NCI-H1105 (cell line): ENCODE results near the gene CFAP54.

Experiments used
- DNase-seq: peaks from one replicate; lab custom pipeline; 2025; lab: John Stamatoyannopoulos, UW

Gene CFAP54

DNA sequence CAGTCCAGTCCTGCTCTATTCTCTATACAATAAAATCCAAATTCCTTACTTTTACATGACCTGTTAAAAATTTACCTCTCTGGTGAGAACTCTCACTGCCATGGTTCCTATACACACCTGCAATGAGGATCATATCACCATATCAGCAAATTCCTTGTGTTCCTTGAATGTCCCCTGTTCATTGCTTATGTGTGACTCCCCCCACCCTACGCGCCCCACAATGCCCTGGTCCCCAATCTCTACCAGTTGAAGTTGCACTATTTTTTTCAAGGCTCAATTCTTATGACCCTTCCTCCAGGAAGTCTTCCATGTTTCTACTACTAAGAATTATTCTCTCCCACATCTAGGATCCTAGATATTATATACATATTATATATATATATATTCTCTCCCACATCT, 335.5 kb downstream of the CFAP54 start:
- DNase-seq, result no peak

DNA sequence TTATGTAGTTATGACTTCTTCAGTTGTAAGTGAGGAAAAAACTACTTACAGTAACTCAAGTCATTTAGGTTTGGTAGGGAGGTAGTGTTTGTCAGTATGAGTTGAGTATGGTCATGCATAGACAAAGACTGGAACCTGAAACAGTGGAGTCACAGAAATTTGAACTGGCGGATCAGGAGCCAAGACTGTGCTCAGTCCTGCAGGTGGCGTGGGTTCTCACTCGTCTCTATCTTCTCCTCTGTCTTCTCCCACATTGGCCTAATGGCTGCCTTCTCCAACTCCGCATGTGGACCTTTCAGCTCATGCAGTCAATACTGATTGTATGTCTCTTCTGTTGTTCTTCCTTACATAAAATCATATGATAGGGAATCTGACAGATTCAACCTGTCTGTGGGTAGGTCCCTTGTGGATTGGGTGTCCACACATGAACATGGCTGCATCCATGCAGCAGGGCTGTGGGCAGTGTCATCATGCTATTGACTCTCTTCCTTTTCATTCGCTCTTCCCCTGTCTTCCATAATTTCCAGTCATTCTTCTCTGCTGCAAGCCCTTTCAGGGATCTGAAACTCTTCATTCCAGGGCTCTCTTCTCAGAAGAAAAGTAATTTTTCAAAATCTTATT, 338.9 kb downstream of the CFAP54 start:
- no peak for DNase-seq

DNA sequence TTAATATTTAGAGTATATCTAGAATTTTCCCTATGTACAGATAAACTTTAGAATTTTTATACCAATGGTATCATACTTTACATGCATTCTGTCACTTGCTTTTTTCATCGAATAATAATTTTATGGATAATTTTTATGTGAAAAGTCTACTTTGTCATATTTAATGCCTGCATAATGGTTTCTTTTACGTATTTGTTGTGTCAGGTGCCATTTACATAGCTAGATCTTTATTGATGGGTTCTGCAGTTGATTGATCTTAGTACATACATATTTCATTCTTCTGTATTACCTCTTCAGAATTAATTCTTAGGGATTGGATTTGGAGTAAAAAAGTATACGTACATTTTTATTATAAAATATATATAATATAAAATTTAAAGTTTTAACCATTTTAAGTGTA, 340.0 kb downstream of the CFAP54 start:
- no peak for DNase-seq

DNA sequence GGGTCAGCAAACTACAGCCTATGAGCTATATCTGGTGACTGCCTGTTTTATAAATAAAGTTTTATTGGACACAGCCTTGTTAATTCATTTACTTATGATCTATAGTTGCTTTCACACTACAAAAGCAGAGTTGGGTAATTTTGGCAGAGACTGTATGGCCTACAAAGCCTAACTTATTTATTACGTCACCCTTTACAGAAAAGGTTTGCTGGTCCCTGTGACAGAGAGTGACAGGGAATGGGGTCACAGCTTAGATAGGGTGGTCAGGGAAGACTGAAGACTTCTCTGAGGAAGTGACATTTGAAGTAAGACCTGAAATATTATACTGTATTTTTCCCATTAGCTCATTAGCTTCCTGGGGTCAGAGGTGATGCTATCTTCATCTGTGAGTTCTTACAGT, 342.0 kb downstream of the CFAP54 start:
- DNase-seq, result no peak

DNA sequence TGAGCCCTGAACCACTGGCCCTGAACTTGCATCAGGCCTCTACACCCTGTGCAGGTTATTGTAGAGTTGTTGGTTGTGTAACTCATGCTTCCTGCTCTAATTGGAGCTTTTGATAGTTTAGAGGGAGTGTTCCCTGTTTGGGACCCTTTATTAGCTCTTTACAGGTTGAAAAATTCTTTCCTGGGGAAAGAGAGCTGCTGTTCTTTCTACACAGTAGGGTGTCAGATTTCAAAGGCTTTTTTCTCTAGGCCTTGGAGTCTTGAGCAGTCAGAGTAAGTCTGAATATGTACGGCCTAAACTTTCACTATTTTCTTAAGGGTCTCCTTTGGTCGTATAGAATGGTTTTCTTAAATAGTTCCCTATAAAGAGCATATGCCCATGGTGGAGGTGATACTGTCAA, 356.9 kb downstream of the CFAP54 start:
- no peak for DNase-seq

DNA sequence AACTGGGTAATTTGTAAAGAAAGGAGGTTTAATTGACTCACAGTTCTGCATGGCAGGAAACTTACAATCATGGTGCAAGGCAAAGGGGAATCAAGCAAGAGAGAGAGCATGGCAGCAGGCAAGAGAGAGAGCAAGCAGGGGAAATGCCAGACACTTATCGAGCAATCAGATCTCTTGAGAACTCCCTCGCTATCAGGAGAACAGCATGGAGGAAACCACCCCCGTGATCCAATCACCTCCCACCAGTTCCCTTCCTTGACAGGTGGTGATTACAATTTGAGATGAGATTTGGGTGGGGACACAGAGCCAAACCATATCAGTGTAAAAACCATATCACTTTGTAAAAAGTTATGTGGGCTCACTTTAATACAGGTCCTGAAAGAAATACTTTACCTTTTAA, 361.3 kb downstream of the CFAP54 start:
- DNase-seq, result no peak

DNA sequence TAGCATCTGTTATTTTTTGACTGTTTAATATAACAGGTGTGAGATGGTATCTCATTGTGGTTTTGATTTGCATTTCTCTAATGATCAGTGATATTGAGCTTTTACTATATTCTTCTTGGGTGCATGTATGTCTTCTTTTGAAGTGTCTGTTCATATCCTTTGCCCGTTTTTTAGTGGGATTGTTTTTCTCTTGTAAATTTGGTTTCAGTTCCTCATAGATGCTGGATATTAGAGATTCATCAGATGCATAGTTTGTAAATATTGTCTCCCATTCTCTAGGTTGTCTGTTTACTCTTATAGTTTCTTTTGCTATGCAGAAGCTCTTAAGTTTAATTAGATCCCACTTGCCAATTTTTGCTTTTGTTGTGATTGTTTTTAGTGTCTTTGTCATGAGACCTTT, 368.8 kb downstream of the CFAP54 start:
- DNase-seq, result no peak

DNA sequence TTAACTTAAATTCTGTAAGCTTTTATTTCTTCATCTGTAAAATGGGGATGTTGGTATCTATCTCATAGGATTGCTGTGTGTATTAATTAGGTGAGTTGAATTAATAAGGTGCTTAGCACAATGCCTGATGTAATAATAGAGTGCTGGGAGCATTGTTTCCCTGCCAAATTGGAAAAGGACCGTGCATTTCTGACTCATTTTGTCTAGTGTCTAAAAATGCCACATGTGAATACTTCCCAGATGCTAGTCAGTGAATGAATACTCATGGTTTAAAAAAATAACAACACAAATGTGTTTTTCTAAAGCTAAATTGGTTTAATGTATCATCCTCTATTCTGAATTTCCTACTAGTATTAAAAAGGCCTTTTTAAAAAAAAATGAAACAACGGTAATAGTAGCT, 372.3 kb downstream of the CFAP54 start:
- DNase-seq, result no peak

DNA sequence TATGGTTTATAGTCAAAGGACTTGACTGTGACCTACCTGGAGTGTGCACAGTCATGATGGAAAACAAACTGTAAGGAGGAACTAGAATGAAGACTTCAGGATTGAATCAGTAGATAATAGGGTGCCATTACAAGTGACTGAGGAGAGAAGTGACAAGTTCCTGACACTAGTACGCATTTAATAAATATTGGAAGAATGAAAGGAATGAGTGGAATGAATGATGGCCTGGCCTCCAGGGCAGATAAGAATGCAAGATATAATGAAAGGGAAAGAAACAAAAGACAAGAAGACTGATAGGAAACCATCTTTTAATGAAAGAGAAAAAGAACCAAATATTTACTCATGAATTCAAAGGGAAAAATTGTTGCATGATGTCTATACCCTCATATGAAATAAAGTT, 372.9 kb downstream of the CFAP54 start:
- DNase-seq, result no peak

DNA sequence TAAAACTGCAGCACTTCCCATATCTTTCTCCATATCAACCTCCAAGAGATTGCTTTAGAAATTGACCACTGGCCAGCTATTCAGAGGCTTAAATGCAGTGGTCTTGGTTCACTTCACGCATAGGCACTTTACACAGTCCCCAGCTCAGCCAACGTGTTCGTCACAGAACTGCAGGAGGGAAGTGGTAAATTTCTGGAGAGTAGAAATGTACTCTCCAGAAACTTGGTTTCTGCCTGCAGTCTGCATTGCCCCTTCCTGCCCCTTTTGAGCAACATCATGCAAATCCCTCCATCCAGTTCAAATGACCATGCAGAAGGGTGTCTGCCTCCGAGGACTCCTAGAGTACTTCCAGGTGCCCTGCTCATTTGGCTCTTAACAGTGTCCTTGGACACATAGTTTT, 375.0 kb downstream of the CFAP54 start:
- no peak for DNase-seq

DNA sequence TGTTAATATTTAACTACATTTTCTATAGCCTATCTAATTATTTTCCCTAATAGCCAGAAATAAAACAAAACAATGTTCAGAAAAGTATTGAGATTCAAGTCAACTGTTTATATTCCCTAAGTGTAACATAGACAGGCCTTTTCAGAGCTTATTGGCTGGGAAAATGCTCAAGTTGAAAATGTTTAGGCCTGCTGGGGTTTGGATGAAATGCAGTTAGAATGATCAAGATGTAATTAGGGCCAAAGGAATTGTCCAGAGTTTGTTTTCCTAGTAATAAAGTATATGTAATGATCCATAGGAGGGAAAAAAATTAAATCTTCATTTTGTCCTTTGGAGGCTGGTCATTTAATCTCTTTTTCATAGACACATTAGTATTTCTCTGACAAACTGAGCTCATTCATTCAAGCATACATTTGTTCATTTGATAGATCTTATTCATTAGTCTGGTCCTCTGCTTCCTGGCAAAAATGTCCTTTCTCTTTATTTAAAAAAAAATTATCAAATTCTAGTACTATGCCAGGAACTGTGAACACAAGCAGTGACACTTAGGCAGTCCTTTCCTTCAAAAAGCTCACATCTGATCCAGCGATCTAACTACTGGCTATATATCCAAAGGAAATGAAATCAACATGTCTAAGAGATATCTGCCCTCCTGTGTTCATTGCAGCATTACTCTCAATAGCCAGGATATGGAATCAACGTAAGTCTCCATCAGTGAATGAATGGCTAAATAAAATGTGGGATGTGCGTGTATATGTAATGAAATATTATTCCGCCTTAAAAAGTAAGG, 377.6 kb downstream of the CFAP54 start:
- DNase-seq, result no peak

DNA sequence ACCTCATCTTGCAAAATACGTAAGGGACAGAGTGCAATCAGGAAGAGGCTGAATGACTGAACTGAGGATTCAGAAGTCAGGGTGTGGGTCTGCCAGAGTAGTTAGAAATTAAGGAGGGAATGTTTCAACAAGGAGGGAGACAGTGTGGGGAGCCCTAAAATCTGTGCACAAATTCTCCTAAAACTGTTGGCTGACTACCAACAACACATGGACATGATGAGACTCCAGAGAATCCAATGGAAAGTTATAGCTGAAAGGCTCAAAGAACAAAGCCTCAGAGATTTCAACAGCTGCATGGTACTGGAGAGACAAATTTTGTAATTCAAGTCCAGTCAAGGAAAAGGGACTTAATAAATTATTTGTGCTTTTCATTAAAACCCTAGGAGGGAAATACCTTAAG, 381.6 kb downstream of the CFAP54 start:
- DNase-seq, result no peak

DNA sequence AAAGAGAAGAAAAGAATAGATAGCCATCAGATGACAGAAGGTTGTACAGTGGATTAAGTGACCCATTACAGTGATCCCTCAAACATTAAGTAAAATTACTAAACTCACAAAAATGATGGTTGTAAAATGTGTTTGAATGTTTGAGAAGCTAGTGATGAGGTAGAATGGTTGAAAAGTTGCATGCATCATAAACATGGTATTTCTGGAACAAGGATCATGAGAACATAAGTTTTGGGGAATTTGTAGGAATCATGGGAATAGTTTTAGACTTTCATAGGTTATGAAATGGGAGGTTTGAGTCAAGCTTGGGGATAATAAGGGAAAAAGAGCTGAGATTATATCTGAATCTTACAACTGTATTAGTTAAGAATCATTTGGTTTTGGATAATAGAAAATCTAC, 383.6 kb downstream of the CFAP54 start:
- no peak for DNase-seq

DNA sequence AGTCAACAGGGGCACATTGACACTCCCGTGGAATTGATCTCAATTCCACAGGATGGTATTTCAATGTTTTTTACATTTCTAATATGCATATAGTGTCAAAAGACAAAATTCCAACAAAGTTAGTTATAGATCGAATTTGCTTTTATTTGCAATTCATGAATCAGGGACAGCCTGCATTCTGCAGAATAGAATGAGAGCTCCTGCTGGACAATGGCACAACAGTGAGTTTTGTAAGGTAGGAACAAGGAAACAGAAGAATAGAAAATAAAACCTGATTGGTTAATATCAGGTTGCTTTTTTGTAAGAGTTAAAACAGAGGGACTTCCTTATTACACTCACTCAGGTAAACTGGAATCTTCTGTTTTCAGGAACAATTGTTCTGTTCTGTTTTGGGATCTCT, 384.8 kb downstream of the CFAP54 start:
- no peak for DNase-seq

DNA sequence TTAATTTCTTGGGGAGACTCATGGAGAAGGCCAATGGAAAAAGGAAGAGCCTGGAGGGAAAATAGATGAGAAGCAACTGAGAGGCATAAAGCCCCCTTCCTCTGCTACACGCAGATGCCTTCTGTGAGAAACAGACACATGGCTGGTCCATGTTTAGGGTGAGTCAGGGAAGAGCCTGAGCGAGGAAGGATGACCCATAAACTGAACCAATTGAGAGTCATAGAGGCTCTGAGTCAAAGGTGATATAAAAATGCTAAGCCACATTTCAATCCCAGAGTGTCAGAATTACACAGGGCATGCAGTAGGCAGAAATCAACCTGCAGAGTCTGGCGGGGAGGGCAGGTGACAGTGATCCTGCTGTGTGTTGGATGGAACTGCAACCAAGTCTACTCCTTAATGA, 387.6 kb downstream of the CFAP54 start:
- DNase-seq, result no peak

DNA sequence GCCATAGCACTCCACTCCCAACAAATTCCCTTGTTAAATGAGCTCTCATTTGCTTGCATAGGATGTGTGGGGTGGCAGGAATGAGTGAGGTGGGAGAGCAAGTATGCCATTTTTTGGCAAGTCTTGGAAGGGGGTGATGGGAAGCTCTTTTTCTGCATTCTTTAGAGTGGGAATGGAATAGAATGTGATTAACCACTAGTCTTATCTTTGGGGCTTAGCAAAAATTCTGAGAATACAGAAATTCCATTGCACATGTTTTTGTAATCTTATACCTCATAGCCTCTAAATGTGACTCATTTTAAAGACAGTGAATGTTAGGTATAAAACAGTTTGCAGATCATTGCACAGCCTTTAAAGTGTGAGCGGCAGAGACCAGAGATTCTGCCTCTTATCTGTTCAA, 389.3 kb downstream of the CFAP54 start:
- no peak for DNase-seq

DNA sequence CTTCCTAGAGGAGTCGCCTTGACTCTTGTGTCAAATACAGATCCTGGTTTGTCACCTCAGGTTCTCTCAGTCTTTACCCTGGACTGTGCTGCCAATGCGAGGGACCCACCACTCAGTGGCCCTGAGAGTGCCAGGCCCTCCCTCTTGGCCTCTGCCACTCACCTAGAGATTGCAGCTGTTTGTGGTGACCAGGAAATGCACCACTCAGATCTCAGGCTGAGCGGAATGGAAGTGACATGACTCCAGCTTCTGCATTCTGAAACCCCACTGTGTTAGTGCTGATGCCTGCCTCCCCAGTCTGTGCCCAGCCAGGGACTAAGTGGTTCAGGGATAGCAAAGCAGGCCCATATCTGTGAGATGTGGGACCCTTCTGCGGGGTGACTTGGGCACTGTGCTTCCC, 389.9 kb downstream of the CFAP54 start:
- DNase-seq, result no peak

DNA sequence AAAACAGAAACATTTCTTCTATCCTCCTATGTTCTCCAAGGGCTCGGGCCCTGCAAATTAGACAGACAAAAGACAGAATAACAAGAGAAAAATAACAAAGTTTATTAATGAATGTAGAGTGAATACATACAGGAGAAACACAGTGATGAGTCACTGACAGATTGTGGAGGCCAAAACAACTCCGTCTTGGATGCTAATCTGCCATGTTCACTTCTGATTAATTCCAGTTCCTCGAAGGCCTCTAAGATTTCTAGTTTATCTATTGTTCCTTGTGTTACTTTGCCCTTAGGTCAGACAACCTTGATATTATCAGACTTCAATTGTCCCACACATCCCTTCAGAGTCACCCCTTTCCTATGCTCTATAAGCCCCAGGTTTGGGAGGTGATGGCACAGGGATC, 390.8 kb downstream of the CFAP54 start:
- no peak for DNase-seq

DNA sequence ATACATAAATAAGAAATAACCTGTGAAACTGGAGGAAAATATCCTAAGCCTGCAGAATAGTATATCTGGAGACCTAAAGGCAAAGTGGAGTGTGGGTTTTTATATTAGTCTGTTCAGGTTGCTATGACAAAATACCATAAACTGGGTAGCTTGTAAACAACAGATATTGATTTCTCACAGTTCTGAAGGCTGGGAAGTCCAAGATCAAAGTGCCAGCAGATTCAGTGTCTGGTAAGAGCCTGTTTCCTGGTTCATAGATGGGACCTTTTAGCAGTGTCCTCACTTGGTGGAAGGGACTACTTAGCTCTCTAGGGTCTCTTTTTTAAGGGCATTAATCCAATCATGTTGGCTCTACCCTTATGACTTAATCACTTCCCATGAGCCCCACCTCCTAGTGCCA, 392.2 kb downstream of the CFAP54 start:
- no peak for DNase-seq

DNA sequence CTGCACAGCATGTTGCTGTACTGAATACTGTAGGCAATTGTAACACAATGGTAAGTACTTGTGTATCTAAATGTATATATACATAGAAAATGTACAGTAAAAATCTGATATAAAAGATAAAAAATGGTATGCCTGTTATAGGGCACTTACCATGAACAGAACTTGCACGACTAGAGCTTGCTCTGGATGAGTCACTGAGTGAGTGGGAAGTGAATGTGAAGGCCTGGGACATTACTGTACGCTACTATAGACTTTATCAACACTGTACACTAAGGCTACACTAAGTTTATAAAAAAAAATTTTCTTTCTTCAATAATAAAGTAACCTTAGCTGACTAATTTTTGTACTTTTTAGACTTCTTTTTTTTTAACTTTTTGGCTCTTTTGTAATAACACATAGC, 393.5 kb downstream of the CFAP54 start:
- no peak for DNase-seq

DNA sequence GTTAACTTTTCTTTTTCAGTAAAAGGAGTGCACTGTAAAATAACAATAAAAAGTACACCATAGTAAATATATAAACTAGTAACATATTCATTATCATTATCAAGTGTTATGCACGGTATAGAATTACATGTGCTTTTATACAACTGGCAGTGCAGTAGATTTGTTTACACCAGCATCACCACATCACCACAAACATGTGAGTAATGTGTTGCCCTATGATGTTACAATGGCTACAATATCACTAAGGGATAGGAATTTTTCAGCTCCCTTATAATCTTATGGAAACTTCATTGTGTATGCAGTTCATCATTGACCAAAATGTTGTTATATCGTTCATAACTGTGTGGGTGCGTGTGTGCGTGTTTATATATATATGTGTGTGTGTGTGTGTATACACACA, 394.2 kb downstream of the CFAP54 start:
- no peak for DNase-seq

DNA sequence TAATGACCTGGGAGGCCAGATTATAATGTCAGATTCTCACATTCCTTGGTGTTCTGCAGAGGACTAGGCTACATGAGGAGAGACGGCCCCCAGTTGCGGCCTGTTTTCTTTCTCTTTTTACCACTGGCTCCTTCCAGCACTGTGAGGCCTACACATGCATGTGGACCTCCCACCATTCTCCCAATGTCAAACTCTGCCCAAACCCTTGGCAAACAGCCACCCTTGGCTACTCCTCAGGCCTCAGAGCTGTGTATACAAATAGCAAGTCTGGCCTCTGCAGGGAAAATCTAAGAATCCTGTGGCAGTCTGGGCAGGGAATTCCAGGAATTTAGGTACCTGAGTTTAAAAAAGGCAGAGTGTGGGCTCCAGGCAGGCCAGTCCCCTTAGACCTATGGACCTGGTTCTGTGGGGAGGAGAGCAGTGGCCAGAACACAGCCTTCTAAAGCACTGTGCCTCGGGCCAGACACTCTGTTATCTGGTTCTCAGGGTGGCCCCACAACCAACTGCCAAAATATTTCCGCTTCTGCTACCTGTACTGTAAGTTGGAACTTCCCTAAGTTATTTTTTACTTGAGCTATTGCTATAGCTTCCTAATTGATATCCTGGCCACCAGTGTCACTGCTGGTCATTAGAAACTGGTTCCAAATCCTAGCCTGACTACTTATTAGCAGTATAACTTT, 397.8 kb downstream of the CFAP54 start:
- no peak for DNase-seq

DNA sequence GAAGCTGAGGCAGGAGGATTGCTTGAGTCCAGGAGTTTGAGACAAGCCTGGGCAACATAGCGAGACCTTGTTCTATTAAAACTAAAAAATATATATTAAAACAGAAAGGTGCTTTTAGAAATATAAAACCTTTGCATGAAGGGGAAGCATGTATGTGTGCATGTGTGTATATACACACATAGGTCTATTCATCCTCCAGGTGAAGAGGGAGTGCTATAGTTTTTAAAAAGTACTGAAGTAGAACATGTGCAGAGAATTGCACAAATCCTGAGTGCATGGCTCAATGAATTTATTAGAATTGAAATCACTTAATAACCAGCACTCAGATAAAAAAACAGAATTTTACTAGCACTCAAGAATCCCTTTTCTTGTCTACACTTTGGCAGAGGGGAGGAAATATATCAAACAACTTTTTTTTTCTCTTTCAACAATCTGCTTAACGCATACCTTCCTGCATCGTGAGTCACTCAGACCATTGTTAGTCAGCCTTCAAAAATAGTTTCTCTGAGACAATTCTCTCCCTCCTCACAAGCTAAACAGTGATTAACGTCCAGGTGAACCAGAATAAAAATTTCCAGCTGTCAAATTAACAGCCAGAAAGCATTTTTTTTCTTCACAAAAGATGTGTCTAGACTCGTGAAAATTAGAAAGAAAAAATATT, 400.0 kb downstream of the CFAP54 start:
- no peak for DNase-seq
